OCI-LY7 (cell line): ENCODE results near the gene GRID1. TPM values are rescaled to one million over a fixed set of nuclear protein-coding genes. Genes with fewer than 3 reads are reported as not detected.
A peak's percentile ranks its signal among the peaks of the same experiment; 100 is the strongest.

Source experiments
- BruUV-seq: library from RNA; stranded (reverse); fragments of 400-500 nt; replicated peaks from 2 replicates; lab custom pipeline; 2021; lab: Mats Ljungman, UMichigan
- CTCF ChIA-PET: fragments of 300-600 bp; sonication (Branson Sonifier 250); formaldehyde crosslinking; loops from one replicate; lab custom pipeline; 2022; ENCODE audit warnings: antibody characterized with exemption; ENCODE audit not compliant: unreplicated experiment; lab: Charles Lee
- POLR2A ChIA-PET: fragments of 300-600 bp; sonication (Branson Sonifier 250); formaldehyde crosslinking; loops from one replicate; lab custom pipeline; 2022; ENCODE audit warnings: antibody characterized with exemption; lab: Charles Lee
- DNase-seq: peaks from one replicate; pipeline ENCODE4 v3.0.0-alpha.2; 2015; ENCODE audit warnings: low spot score
- H2AFZ ChIP-seq: fragments of 200-600 bp; sonication (generic), shearing (Covaris generic); 2 replicates; pipeline ENCODE4 v1.6.1; 2014; ENCODE audit warnings: mild to moderate bottlenecking, antibody characterized with exemption, low read length, moderate library complexity
- H3K27ac ChIP-seq: fragments of 200-600 bp; sonication (generic); 2 replicates; pipeline ENCODE4 v1.5.1; 2014; ENCODE audit warnings: mixed run types, low read depth, mild to moderate bottlenecking, moderate library complexity, low read length, inconsistent platforms; ENCODE audit not compliant: poor library complexity, severe bottlenecking
- H3K36me3 ChIP-seq: fragments of 200-600 bp; sonication (generic); 2 replicates; pipeline ENCODE4 v1.6.1; 2014; ENCODE audit warnings: mild to moderate bottlenecking, antibody characterized with exemption, low read length, moderate library complexity, mixed read lengths; ENCODE audit not compliant: insufficient read depth
- H3K4me1 ChIP-seq: fragments of 200-600 bp; sonication (generic); 2 replicates; pipeline ENCODE4 v1.5.1; 2014; ENCODE audit warnings: mild to moderate bottlenecking, low read length; ENCODE audit not compliant: insufficient read depth, poor library complexity, severe bottlenecking
- H3K4me2 ChIP-seq: fragments of 200-600 bp; sonication (generic); 2 replicates; pipeline ENCODE4 v1.6.1; 2014; ENCODE audit warnings: mild to moderate bottlenecking, low read length
- H3K4me3 ChIP-seq: fragments of 200-600 bp; sonication (generic); 2 replicates; pipeline ENCODE4 v1.5.1; 2014; ENCODE audit warnings: mild to moderate bottlenecking, low read depth, low read length; ENCODE audit not compliant: poor library complexity, severe bottlenecking
- H3K79me2 ChIP-seq: fragments of 200-600 bp; sonication (generic); 2 replicates; pipeline ENCODE4 v1.6.1; 2016; ENCODE audit warnings: low read depth, mild to moderate bottlenecking, low read length, moderate library complexity, mixed read lengths; ENCODE audit not compliant: insufficient read depth
- H3K9me2 ChIP-seq: fragments of 200-600 bp; sonication (generic); 2 replicates; pipeline ENCODE4 v1.6.1; 2016; ENCODE audit warnings: mild to moderate bottlenecking, low read length, mixed read lengths; ENCODE audit not compliant: insufficient read depth
- H3K9me3 ChIP-seq: fragments of 200-600 bp; sonication (generic); 2 replicates; pipeline ENCODE4 v1.6.1; 2014; ENCODE audit warnings: mild to moderate bottlenecking, mixed run types, low read length, mixed read lengths
- H4K20me1 ChIP-seq: fragments of 200-600 bp; sonication (generic); 2 replicates; pipeline ENCODE4 v1.6.1; 2014; ENCODE audit warnings: mild to moderate bottlenecking, antibody characterized with exemption, low read length, moderate library complexity, mixed read lengths; ENCODE audit not compliant: insufficient read depth
- EZH2phosphoT487 ChIP-seq: fragments of 200-600 bp; sonication (generic); IDR thresholded peaks from 2 replicates; pipeline ENCODE4 v1.6.1; 2018; ENCODE audit warnings: low read depth, borderline replicate concordance, mild to moderate bottlenecking, mixed run types, antibody characterized with exemption, low read length, moderate library complexity, mixed read lengths
- intact Hi-C: fragments of 100-400 bp; cut with micrococcal nuclease; formaldehyde crosslinking; loops from one replicate; pipeline ENCODE4 v1.10.0; 2022; ENCODE audit not compliant: unreplicated experiment
- total RNA-seq, 2 experiments: library from RNA; depleted of rRNA in 1 of 2; stranded (reverse); fragments of >200 nt in 1 of 2; shearing (Covaris generic) in 1 of 2; gene quantifications; 2 replicates each; pipeline ENCODE4 v1.2.3, GENCODE V29; 2014 to 2022
- TF ChIP-seq, protein P1 (sequence below): fragments of 200-600 bp; sonication (generic); conservative IDR thresholded peaks from 2 replicates; pipeline ENCODE4 v1.5.1; 2014; ENCODE audit warnings: mild to moderate bottlenecking, antibody characterized with exemption, low read length, moderate library complexity, mixed read lengths

The GRID1 gene
- total RNA-seq, 2 experiments from 2014 or later, result 1.6 to 3.7 TPM

DNA sequence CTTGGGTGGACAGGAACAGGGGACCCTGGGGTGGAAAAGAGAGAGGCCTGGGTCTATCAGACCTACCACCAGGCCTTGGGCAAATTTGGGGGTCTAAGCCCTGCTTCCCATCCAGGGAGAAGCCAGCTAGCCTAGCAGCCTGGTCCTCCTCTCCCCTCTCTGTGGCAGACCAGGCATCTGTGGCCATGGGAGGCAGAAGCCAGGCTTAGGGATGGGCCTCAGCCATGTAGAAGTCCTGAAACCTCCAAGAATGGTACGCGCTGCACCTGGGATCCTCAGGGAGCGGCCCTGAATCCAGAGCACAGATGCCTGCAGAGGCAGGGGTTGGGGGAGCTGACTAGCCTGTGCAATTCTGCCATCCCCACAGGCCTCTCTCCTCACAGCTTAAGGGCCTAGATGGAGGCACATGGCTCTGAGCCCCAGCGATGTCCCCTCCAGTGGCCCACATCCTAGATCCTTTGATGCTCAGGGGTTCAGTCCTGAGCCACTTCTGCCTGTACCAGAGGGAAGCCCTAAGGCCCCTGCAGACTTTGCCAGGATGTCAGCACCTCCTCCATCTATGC lies 21.2 kb downstream of the GRID1 start:
- Histone ChIP-seq H4K20me1 (no peaks in the 10 kb centered on the region), H3K4me1 (no peaks in the 10 kb centered on the region), H2AFZ (no peak overlapping the region), H3K36me3 (no peaks in the 10 kb centered on the region), H3K9me2 (no peaks in the 10 kb centered on the region), H3K4me3 (no peak overlapping the region), H3K79me2 (no peaks in the 10 kb centered on the region), H3K4me2 (no peak overlapping the region), H3K9me3 (no peaks in the 10 kb centered on the region), H3K27ac (no peak overlapping the region)
- intact Hi-C loops, result no loop called here
- BruUV-seq, result no TSS peak
- CTCF ChIA-PET, result no interaction called here
- DNase-seq, result no peak
- no peak for TF ChIP-seq EZH2phosphoT487
- TF ChIP-seq, protein P1, sequence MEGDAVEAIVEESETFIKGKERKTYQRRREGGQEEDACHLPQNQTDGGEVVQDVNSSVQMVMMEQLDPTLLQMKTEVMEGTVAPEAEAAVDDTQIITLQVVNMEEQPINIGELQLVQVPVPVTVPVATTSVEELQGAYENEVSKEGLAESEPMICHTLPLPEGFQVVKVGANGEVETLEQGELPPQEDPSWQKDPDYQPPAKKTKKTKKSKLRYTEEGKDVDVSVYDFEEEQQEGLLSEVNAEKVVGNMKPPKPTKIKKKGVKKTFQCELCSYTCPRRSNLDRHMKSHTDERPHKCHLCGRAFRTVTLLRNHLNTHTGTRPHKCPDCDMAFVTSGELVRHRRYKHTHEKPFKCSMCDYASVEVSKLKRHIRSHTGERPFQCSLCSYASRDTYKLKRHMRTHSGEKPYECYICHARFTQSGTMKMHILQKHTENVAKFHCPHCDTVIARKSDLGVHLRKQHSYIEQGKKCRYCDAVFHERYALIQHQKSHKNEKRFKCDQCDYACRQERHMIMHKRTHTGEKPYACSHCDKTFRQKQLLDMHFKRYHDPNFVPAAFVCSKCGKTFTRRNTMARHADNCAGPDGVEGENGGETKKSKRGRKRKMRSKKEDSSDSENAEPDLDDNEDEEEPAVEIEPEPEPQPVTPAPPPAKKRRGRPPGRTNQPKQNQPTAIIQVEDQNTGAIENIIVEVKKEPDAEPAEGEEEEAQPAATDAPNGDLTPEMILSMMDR, result no peak
- POLR2A ChIA-PET, result interaction anchor here (1.0 kb wide), 1 partner anchor 75 kb away, joined by 3 read pairs; no protein-coding TSS in a partner anchor

GRCh38 chr10:86344714-86345161 lies 21.9 kb downstream of the GRID1 start:
- ChIA-PET POLR2A (interaction anchor here (1.0 kb wide), 1 partner anchor 74 kb away, joined by 3 read pairs; no protein-coding TSS in a partner anchor), CTCF (no interaction called here)
- intact Hi-C loops, result no loop called here
- TF ChIP-seq, protein P1, result peak; percentile 30; the same call in 1 of the 2 replicates
- no peak for TF ChIP-seq EZH2phosphoT487
- Histone ChIP-seq H3K9me2 (no peaks in the 10 kb centered on the region), H3K36me3 (no peaks in the 10 kb centered on the region), H3K4me1 (no peaks in the 10 kb centered on the region), H3K79me2 (no peaks in the 10 kb centered on the region), H3K9me3 (no peaks in the 10 kb centered on the region), H2AFZ (no peak overlapping the region), H3K4me3 (no peak overlapping the region), H3K27ac (no peak overlapping the region), H4K20me1 (no peaks in the 10 kb centered on the region), H3K4me2 (no peak overlapping the region)
- BruUV-seq, result no TSS peak
- no peak for DNase-seq

DNA sequence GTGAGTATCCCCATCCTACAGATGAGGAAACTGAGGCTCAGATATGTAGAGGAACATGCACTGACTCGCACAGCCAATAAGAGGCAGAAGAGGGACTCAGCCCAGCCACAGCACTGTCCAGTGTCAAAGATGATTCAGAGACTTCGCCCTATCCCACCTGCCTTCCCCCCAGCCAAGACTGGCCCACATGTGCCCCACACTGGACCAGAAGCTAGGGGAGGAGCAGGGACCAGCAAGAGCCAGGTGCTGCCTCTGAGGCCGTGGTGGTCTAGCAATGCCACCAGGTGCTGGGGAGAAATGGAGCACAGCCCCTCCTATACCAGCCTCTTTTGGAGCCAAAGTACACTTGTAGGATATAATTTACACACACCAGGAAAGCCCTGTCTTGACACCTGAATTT lies 22.3 kb downstream of the GRID1 start:
- no TSS peak for BruUV-seq
- Histone ChIP-seq H4K20me1 (no peaks in the 10 kb centered on the region), H3K36me3 (no peaks in the 10 kb centered on the region), H3K27ac (no peak overlapping the region), H3K4me3 (no peak overlapping the region), H3K9me3 (no peaks in the 10 kb centered on the region), H2AFZ (no peak overlapping the region), H3K9me2 (no peaks in the 10 kb centered on the region), H3K4me1 (no peaks in the 10 kb centered on the region), H3K4me2 (no peak overlapping the region), H3K79me2 (no peaks in the 10 kb centered on the region)
- POLR2A ChIA-PET, result interaction anchor here (1.0 kb wide), 1 partner anchor 73 kb away, joined by 3 read pairs; no protein-coding TSS in a partner anchor
- intact Hi-C loops, result no loop called here
- DNase-seq, result no peak
- CTCF ChIA-PET, result no interaction called here
- TF ChIP-seq, protein P1, result no peak
- no peak for TF ChIP-seq EZH2phosphoT487
